Measurements from ENCODE around the gene HBA1.
"Not testable (repeated sequence)": the region's sequence is repeated elsewhere in the genome, so short reads cannot be mapped to it uniquely, and the experiment has no call there.

HBA1 gene

GRCh38 chr16:167122-167690, 9.3 kb upstream of the HBA1 start:
- peaks cover 51% of the 10 kb centered on the region for H3K27me3 ChIP-seq (ENCODE audit: insufficient read depth, low read length)
- H3K79me2 ChIP-seq (ENCODE audit: control insufficient read depth, insufficient read depth, low read length, unreplicated experiment) = no peaks in the 10 kb centered on the region
- no peak overlapping the region for H3K27ac ChIP-seq (ENCODE audit: low read depth, low read length)
- H2AFZ ChIP-seq (ENCODE audit: low read length, unreplicated experiment) = no peak overlapping the region
- no peak overlapping the region for H3K4me3 ChIP-seq (ENCODE audit: low read depth, low read length)
- H3K36me3 ChIP-seq (ENCODE audit: insufficient read depth, low read length) = no peaks in the 10 kb centered on the region
- H3K4me1 ChIP-seq (ENCODE audit: control insufficient read depth, insufficient read depth, low read length, unreplicated experiment) = no peaks in the 10 kb centered on the region

- Histone ChIP-seq H3K27me3 (ENCODE audit: insufficient read depth, low read length) (peaks cover 54% of the 10 kb centered on the region), H3K4me1 (ENCODE audit: control insufficient read depth, insufficient read depth, low read length, unreplicated experiment) (no peaks in the 10 kb centered on the region), H3K4me3 (ENCODE audit: low read depth, low read length) (no peak overlapping the region), H3K36me3 (ENCODE audit: insufficient read depth, low read length) (no peaks in the 10 kb centered on the region), H2AFZ (ENCODE audit: low read length, unreplicated experiment) (no peak overlapping the region), H3K27ac (ENCODE audit: low read depth, low read length) (no peak overlapping the region), H3K79me2 (ENCODE audit: control insufficient read depth, insufficient read depth, low read length, unreplicated experiment) (no peaks in the 10 kb centered on the region)
Measured at GRCh38 chr16:168424-168823, 8.1 kb upstream of the HBA1 start.

- H3K4me1 ChIP-seq (ENCODE audit: control insufficient read depth, insufficient read depth, low read length, unreplicated experiment) = no peaks in the 10 kb centered on the region
- H3K4me3 ChIP-seq (ENCODE audit: low read depth, low read length) = no peak overlapping the region
- H3K27ac ChIP-seq (ENCODE audit: low read depth, low read length) = no peak overlapping the region
- H3K79me2 ChIP-seq (ENCODE audit: control insufficient read depth, insufficient read depth, low read length, unreplicated experiment) = no peaks in the 10 kb centered on the region
- H2AFZ ChIP-seq (ENCODE audit: low read length, unreplicated experiment) = no peak overlapping the region
- H3K27me3 ChIP-seq (ENCODE audit: insufficient read depth, low read length) = peaks cover 56% of the 10 kb centered on the region
- no peaks in the 10 kb centered on the region for H3K36me3 ChIP-seq (ENCODE audit: insufficient read depth, low read length)
Measured at GRCh38 chr16:169014-169413, 7.5 kb upstream of the HBA1 start.

GRCh38 chr16:170088-170507, 6.4 kb upstream of the HBA1 start:
- not testable (repeated sequence) for H3K27ac ChIP-seq (ENCODE audit: low read depth, low read length); H3K4me1 ChIP-seq (ENCODE audit: control insufficient read depth, insufficient read depth, low read length, unreplicated experiment); H3K79me2 ChIP-seq (ENCODE audit: control insufficient read depth, insufficient read depth, low read length, unreplicated experiment); H2AFZ ChIP-seq (ENCODE audit: low read length, unreplicated experiment); H3K4me3 ChIP-seq (ENCODE audit: low read depth, low read length); H3K36me3 ChIP-seq (ENCODE audit: insufficient read depth, low read length)
- peaks cover 61% of the 10 kb centered on the region for H3K27me3 ChIP-seq (ENCODE audit: insufficient read depth, low read length)

GRCh38 chr16:170788-171187, 5.7 kb upstream of the HBA1 start:
- peaks cover 61% of the 10 kb centered on the region for H3K27me3 ChIP-seq (ENCODE audit: insufficient read depth, low read length)
- no peaks in the 10 kb centered on the region for H3K36me3 ChIP-seq (ENCODE audit: insufficient read depth, low read length)
- no peaks in the 10 kb centered on the region for H3K4me1 ChIP-seq (ENCODE audit: control insufficient read depth, insufficient read depth, low read length, unreplicated experiment)
- no peak overlapping the region for H3K27ac ChIP-seq (ENCODE audit: low read depth, low read length)
- no peak overlapping the region for H2AFZ ChIP-seq (ENCODE audit: low read length, unreplicated experiment)
- no peaks in the 10 kb centered on the region for H3K79me2 ChIP-seq (ENCODE audit: control insufficient read depth, insufficient read depth, low read length, unreplicated experiment)
- no peak overlapping the region for H3K4me3 ChIP-seq (ENCODE audit: low read depth, low read length)

GRCh38 chr16:172374-172941, 4.0 kb upstream of the HBA1 start, which contains the start of gene HBA2:
Gene HBA2 (plus strand): TSS chr16:172876. CDS start chr16:172913, 37 bp downstream.
- H3K4me1 ChIP-seq (ENCODE audit: control insufficient read depth, insufficient read depth, low read length, unreplicated experiment); H3K4me3 ChIP-seq (ENCODE audit: low read depth, low read length); H2AFZ ChIP-seq (ENCODE audit: low read length, unreplicated experiment); H3K36me3 ChIP-seq (ENCODE audit: insufficient read depth, low read length); H3K27ac ChIP-seq (ENCODE audit: low read depth, low read length); H3K79me2 ChIP-seq (ENCODE audit: control insufficient read depth, insufficient read depth, low read length, unreplicated experiment): not testable (repeated sequence)
- H3K27me3 ChIP-seq (ENCODE audit: insufficient read depth, low read length) = peaks cover 50% of the 10 kb centered on the region

- H3K27me3 ChIP-seq (ENCODE audit: insufficient read depth, low read length) = peaks cover 50% of the 10 kb centered on the region
- not testable (repeated sequence) for H3K79me2 ChIP-seq (ENCODE audit: control insufficient read depth, insufficient read depth, low read length, unreplicated experiment); H2AFZ ChIP-seq (ENCODE audit: low read length, unreplicated experiment); H3K4me3 ChIP-seq (ENCODE audit: low read depth, low read length); H3K4me1 ChIP-seq (ENCODE audit: control insufficient read depth, insufficient read depth, low read length, unreplicated experiment); H3K36me3 ChIP-seq (ENCODE audit: insufficient read depth, low read length); H3K27ac ChIP-seq (ENCODE audit: low read depth, low read length)
Measured at GRCh38 chr16:173211-173854, 3.1 kb upstream of the HBA1 start.

GRCh38 chr16:173928-174769, 2.3 kb upstream of the HBA1 start:
- H3K27ac ChIP-seq (ENCODE audit: low read depth, low read length); H3K36me3 ChIP-seq (ENCODE audit: insufficient read depth, low read length); H2AFZ ChIP-seq (ENCODE audit: low read length, unreplicated experiment); H3K4me3 ChIP-seq (ENCODE audit: low read depth, low read length); H3K79me2 ChIP-seq (ENCODE audit: control insufficient read depth, insufficient read depth, low read length, unreplicated experiment); H3K4me1 ChIP-seq (ENCODE audit: control insufficient read depth, insufficient read depth, low read length, unreplicated experiment): not testable (repeated sequence)
- peaks cover 48% of the 10 kb centered on the region for H3K27me3 ChIP-seq (ENCODE audit: insufficient read depth, low read length)

GRCh38 chr16:175011-175949, 1.2 kb upstream of the HBA1 start:
- H3K36me3 ChIP-seq (ENCODE audit: insufficient read depth, low read length) = no peaks in the 10 kb centered on the region
- no peak overlapping the region for H2AFZ ChIP-seq (ENCODE audit: low read length, unreplicated experiment)
- H3K27me3 ChIP-seq (ENCODE audit: insufficient read depth, low read length) = peaks cover 58% of the 10 kb centered on the region
- H3K27ac ChIP-seq (ENCODE audit: low read depth, low read length) = no peak overlapping the region
- H3K4me1 ChIP-seq (ENCODE audit: control insufficient read depth, insufficient read depth, low read length, unreplicated experiment) = no peaks in the 10 kb centered on the region
- no peaks in the 10 kb centered on the region for H3K79me2 ChIP-seq (ENCODE audit: control insufficient read depth, insufficient read depth, low read length, unreplicated experiment)
- H3K4me3 ChIP-seq (ENCODE audit: low read depth, low read length) = no peak overlapping the region

GRCh38 chr16:176006-176405, 474 bp upstream of the HBA1 start:
- not testable (repeated sequence) for H3K4me1 ChIP-seq (ENCODE audit: control insufficient read depth, insufficient read depth, low read length, unreplicated experiment); H3K36me3 ChIP-seq (ENCODE audit: insufficient read depth, low read length); H2AFZ ChIP-seq (ENCODE audit: low read length, unreplicated experiment); H3K4me3 ChIP-seq (ENCODE audit: low read depth, low read length); H3K27ac ChIP-seq (ENCODE audit: low read depth, low read length); H3K79me2 ChIP-seq (ENCODE audit: control insufficient read depth, insufficient read depth, low read length, unreplicated experiment)
- H3K27me3 ChIP-seq (ENCODE audit: insufficient read depth, low read length) = peaks cover 55% of the 10 kb centered on the region

Measured in ACC112 (cell line).